ENCODE measurements around the gene FHAD1. TPM values are rescaled to one million over a fixed set of nuclear protein-coding genes. Genes with fewer than 3 reads are reported as not detected.

The FHAD1 gene
- total RNA-seq: not detected in 3 replicates
- long read RNA-seq: 0 reads

- no peak for DNase-seq (ENCODE audit: low spot score)
- peaks cover 43% of the 10 kb centered on the region for H3K27me3 Mint-ChIP-seq (ENCODE audit: low read depth)
- TF ChIP-seq, protein P1, sequence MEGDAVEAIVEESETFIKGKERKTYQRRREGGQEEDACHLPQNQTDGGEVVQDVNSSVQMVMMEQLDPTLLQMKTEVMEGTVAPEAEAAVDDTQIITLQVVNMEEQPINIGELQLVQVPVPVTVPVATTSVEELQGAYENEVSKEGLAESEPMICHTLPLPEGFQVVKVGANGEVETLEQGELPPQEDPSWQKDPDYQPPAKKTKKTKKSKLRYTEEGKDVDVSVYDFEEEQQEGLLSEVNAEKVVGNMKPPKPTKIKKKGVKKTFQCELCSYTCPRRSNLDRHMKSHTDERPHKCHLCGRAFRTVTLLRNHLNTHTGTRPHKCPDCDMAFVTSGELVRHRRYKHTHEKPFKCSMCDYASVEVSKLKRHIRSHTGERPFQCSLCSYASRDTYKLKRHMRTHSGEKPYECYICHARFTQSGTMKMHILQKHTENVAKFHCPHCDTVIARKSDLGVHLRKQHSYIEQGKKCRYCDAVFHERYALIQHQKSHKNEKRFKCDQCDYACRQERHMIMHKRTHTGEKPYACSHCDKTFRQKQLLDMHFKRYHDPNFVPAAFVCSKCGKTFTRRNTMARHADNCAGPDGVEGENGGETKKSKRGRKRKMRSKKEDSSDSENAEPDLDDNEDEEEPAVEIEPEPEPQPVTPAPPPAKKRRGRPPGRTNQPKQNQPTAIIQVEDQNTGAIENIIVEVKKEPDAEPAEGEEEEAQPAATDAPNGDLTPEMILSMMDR (IDR thresholded peaks at IDR 0.05): no peak
- peak within 1 kb of the TSS; percentile 54 for H3K4me3 Mint-ChIP-seq (ENCODE audit: unreplicated experiment)
- no peaks in the 10 kb centered on the region for H3K36me3 Mint-ChIP-seq (ENCODE audit: low read depth)
- H3K9me3 Mint-ChIP-seq (ENCODE audit: low read depth): no peaks in the 10 kb centered on the region
- H3K27ac Mint-ChIP-seq (ENCODE audit: unreplicated experiment): peak within 1 kb of the TSS; percentile 19
- H3K4me1 Mint-ChIP-seq (ENCODE audit: low read depth): peaks cover 9% of the 10 kb centered on the region
Observed at GRCh38 chr1:15246960-15247614, at the start of gene FHAD1. FHAD1 (plus strand) TSS chr1:15247223; CDS start chr1:15251785, 4,562 bp downstream.

DNA sequence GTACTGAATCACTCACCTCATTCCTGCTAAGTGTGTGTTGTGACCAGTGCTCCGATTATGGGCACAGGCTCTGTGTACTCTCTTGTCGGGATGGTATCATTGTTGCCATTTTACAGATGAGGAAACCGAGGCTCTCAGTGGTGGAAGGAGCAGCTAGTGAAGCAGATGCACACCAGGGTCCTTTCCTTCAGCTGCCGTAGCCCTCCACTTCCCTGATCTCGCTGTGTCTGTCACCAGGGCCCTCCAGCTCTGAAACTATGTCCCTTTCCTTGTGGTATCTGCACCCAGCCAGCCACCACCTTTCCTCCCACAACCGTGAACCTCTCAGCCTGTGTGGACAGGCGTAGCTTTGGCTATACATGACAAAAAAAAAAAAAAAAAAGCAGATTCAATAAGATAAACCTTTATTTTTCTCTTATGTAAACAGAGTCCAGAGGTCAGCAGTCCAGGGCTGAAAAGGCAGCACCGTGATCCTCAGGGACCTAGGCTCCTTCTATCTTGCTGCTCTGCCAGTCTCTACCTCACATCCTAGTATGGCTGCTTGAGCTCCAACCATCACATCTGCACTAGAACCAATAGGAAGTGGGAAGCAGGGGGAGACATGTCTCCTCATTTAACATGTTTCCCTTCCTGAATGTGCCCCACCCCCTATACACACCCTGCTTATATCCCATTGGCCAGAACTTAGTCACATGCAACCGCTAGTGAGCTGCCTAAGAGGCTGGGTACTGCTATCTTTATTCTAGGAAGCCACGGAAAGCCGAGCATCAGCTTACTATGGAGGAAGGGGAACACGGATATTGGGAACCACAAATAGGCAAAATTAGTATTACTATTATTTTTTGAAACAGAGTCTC is 49.2 kb upstream of the FHAD1 start:
- H3K4me3 Mint-ChIP-seq (ENCODE audit: unreplicated experiment): no peak overlapping the region
- peaks cover 7% of the 10 kb centered on the region for H3K4me1 Mint-ChIP-seq (ENCODE audit: low read depth)
- TF ChIP-seq, protein P1 (IDR thresholded peaks at IDR 0.05): no peak
- no peaks in the 10 kb centered on the region for H3K36me3 Mint-ChIP-seq (ENCODE audit: low read depth)
- peak; percentile 49 for DNase-seq (ENCODE audit: low spot score)
- H3K9me3 Mint-ChIP-seq (ENCODE audit: low read depth): no peaks in the 10 kb centered on the region
- H3K27ac Mint-ChIP-seq (ENCODE audit: unreplicated experiment): no peak overlapping the region
- peaks cover 2% of the 10 kb centered on the region for H3K27me3 Mint-ChIP-seq (ENCODE audit: low read depth)

DNA sequence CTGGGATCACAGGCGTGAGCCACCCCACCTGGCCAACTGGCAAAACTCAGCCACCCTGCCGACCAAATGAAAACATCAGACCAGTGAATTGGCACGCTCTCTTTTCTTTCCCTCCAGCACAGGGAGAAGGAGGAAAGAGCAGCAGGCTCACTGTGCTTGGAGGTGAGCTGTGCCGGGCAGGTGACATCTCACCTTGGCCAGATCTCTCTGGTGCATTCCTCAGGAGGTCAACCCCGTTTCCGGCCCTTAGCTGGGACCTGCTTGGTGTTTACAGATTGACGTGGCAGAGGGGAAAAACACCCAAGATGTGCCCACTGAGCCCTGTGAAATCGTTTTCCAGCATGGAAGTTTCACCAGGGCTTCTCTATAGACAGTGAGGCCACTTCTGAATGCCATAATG is 48.3 kb upstream of the FHAD1 start:
- Mint-ChIP-seq H3K4me3 (ENCODE audit: unreplicated experiment) (no peak overlapping the region), H3K27ac (ENCODE audit: unreplicated experiment) (no peak overlapping the region), H3K36me3 (ENCODE audit: low read depth) (no peaks in the 10 kb centered on the region), H3K27me3 (ENCODE audit: low read depth) (peaks cover 5% of the 10 kb centered on the region), H3K9me3 (ENCODE audit: low read depth) (no peaks in the 10 kb centered on the region), H3K4me1 (ENCODE audit: low read depth) (peaks cover 7% of the 10 kb centered on the region)
- TF ChIP-seq, protein P1 (IDR thresholded peaks at IDR 0.05): no peak
- peak; percentile 22 for DNase-seq (ENCODE audit: low spot score)

- Mint-ChIP-seq H3K9me3 (ENCODE audit: low read depth) (no peaks in the 10 kb centered on the region), H3K36me3 (ENCODE audit: low read depth) (no peaks in the 10 kb centered on the region), H3K27ac (ENCODE audit: unreplicated experiment) (no peak overlapping the region), H3K27me3 (ENCODE audit: low read depth) (peaks cover 5% of the 10 kb centered on the region), H3K4me3 (ENCODE audit: unreplicated experiment) (no peak overlapping the region), H3K4me1 (ENCODE audit: low read depth) (peaks cover 7% of the 10 kb centered on the region)
- no peak for DNase-seq (ENCODE audit: low spot score)
- TF ChIP-seq, protein P1 (IDR thresholded peaks at IDR 0.05): no peak
Observed at GRCh38 chr1:15201221-15201620, 45.8 kb upstream of the FHAD1 start.

- no peaks in the 10 kb centered on the region for H3K36me3 Mint-ChIP-seq (ENCODE audit: low read depth)
- TF ChIP-seq, protein P1 (IDR thresholded peaks at IDR 0.05): no peak
- H3K27ac Mint-ChIP-seq (ENCODE audit: unreplicated experiment): no peak overlapping the region
- DNase-seq (ENCODE audit: low spot score): peak; percentile 28
- no peak overlapping the region for H3K4me3 Mint-ChIP-seq (ENCODE audit: unreplicated experiment)
- peaks cover 10% of the 10 kb centered on the region for H3K27me3 Mint-ChIP-seq (ENCODE audit: low read depth)
- H3K4me1 Mint-ChIP-seq (ENCODE audit: low read depth): peaks cover 14% of the 10 kb centered on the region
- no peaks in the 10 kb centered on the region for H3K9me3 Mint-ChIP-seq (ENCODE audit: low read depth)
Observed at GRCh38 chr1:15201849-15202551, 45.0 kb upstream of the FHAD1 start.
